Measurements from ENCODE around the gene SNX21.

- TF ChIP-seq CTCF (IDR thresholded peaks at IDR 0.05) (no peak), POLR2A (IDR thresholded peaks at IDR 0.05) (no peak)
Measured at GRCh38 chr20:45848421-45848820, 14.8 kb downstream of the SNX21 start.
